C4-2B (cell line): ENCODE measurements around the gene ZNF175.

Source experiments
- H3K27ac ChIP-seq: fragments of 450-650 bp; 2 replicates; pipeline ENCODE4 v1.5.1; 2017
- CTCF ChIP-seq: fragments of 450-650 bp; conservative IDR thresholded peaks from 2 replicates; pipeline ENCODE4 v1.5.1; 2017; ENCODE audit warnings: mild to moderate bottlenecking
- ZFX ChIP-seq: fragments of 450-650 bp; IDR thresholded peaks from 2 replicates; pipeline ENCODE4 v1.6.1; 2017

The ZNF175 gene

GRCh38 chr19:51546107-51546649 is 24.9 kb upstream of the ZNF175 start:
- no peak overlapping the region for H3K27ac ChIP-seq
- no peak for TF ChIP-seq ZFX
- TF ChIP-seq CTCF = no peak

GRCh38 chr19:51546650-51547396 is 24.3 kb upstream of the ZNF175 start:
- TF ChIP-seq ZFX (no peak), CTCF (no peak)
- H3K27ac ChIP-seq = no peak overlapping the region

GRCh38 chr19:51547397-51548212 is 23.5 kb upstream of the ZNF175 start:
- TF ChIP-seq ZFX = no peak
- TF ChIP-seq CTCF = no peak
- no peak overlapping the region for H3K27ac ChIP-seq

DNA sequence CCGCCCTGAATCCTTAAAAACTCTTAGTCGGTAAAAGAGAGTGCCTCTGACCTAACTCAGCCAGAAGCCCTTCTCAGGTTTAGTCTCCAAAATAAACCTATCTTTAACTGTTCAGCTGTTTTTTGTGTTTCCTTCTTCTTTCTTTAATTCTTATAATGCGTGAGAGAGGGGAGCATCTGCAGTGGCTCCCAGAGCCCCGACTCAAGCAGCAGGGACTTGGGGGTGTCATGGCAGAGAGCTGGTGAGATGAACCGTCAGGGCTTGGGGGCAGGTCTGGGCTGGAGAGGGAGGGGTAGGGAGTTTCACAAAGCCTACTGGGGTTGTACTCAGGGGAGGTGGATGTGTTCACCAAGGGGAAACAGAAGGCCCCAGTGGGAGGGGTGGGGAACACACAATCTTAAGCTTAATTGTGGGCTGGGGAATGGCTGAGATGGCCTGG is 22.9 kb upstream of the ZNF175 start:
- TF ChIP-seq CTCF (no peak), ZFX (no peak)
- no peak overlapping the region for H3K27ac ChIP-seq

GRCh38 chr19:51548891-51549305 is 22.2 kb upstream of the ZNF175 start:
- H3K27ac ChIP-seq = no peak overlapping the region
- TF ChIP-seq CTCF = no peak
- no peak for TF ChIP-seq ZFX

DNA sequence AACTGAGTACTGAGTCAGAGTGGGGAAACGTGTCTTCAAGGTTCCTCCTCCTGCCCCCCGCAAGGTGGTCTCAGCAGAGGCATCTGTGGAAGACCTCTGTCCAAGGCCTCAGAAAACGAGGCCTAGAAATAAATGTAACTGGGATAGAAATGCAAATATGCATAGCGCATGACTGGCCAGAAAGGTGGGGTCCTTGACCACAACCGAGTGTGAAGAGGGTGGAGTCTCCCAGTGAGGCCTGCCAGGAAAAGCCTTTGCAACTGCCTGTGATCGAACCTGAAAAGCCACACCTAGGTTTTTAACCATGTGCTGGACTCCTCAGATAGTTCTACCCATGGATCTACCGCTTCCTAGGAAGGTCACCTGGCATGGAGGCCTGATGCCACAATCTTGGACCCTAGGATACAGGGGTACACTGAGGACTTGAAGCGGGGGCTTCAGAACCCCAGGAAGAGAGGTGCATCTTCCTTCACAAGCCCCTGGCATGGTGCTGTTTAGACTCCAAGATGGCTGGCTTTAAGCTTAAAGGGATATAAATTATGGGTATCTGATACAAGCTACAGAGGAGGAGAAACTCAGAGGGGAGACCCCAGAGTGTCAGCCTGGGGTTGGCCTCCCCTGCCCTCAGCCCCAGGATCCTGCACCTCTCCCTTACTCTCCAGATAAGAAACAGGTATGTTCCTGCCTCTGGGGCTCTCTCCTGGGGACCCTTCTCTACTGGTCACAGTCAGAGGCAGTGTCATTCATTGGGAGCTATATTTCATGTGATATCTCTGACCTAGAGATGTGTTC is 21.4 kb upstream of the ZNF175 start:
- TF ChIP-seq CTCF = no peak
- TF ChIP-seq ZFX = no peak
- no peak overlapping the region for H3K27ac ChIP-seq
